H1 (cell line): Measurements from ENCODE around the gene PHACTR1. TPM values are rescaled to one million over a fixed set of nuclear protein-coding genes. Genes with fewer than 3 reads are reported as not detected.

Experiments
- CTCF ChIA-PET: fragments of 300-600 bp; sonication (Branson Sonifier 250); formaldehyde crosslinking; loops from one replicate; lab custom pipeline; 2021; ENCODE audit not compliant: partially characterized antibody; lab: Charles Lee
- POLR2A ChIA-PET: fragments of 300-600 bp; sonication (Branson Sonifier 250); formaldehyde crosslinking; loops from one replicate; lab custom pipeline; 2021; ENCODE audit warnings: inconsistent platforms; ENCODE audit not compliant: partially characterized antibody; lab: Charles Lee
- DNase-seq, 2 experiments: peaks; one replicate each; pipeline versions ENCODE4 v3.0.0 to v3.0.0-alpha.2; 2010 to 2022; ENCODE audit warnings: low spot score in 2 of 2, low read depth in 1 of 2, mixed read lengths in 1 of 2
- FAIRE-seq: peaks from 2 replicates; lab custom pipeline; 2011; peaks lifted over from hg19 to GRCh38; lab: Jason Lieb, UNC
- H2AFZ ChIP-seq: 2 replicates; pipeline ENCODE4 v1.8.1; 2012; ENCODE audit warnings: low read length, inconsistent platforms
- H2AK5ac ChIP-seq: 2 replicates; pipeline ENCODE4 v1.6.1; 2013; ENCODE audit warnings: low read depth, low read length
- H2BK120ac ChIP-seq: replicated peaks from 2 replicates; pipeline ENCODE3; 2013; ENCODE audit warnings: low read depth, low read length, inconsistent platforms
- H2BK12ac ChIP-seq: 2 replicates; pipeline ENCODE4 v1.6.1; 2013; ENCODE audit warnings: low read depth, low read length
- H2BK15ac ChIP-seq: 2 replicates; pipeline ENCODE4 v1.6.1; 2013; ENCODE audit warnings: low read length
- H2BK20ac ChIP-seq: 2 replicates; pipeline ENCODE4 v1.6.1; 2013; ENCODE audit warnings: low read length
- H2BK5ac ChIP-seq: 2 replicates; pipeline ENCODE4 v1.6.1; 2013; ENCODE audit warnings: low read depth, low read length
- H3K14ac ChIP-seq: 2 replicates; pipeline ENCODE4 v1.6.1; 2013; ENCODE audit warnings: inconsistent platforms; ENCODE audit not compliant: insufficient read length
- H3K18ac ChIP-seq: 2 replicates; pipeline ENCODE4 v1.6.1; 2013; ENCODE audit warnings: low read length; ENCODE audit errors: extremely low read depth
- H3K23ac ChIP-seq: 2 replicates; pipeline ENCODE4 v1.6.1; 2013; ENCODE audit warnings: inconsistent platforms; ENCODE audit not compliant: insufficient read length
- H3K23me2 ChIP-seq: 2 replicates; pipeline ENCODE4 v1.6.1; 2013; ENCODE audit warnings: low read depth, low read length
- H3K27ac ChIP-seq: 2 replicates; pipeline ENCODE4 v1.6.1; 2011; ENCODE audit warnings: low read depth, low read length, inconsistent platforms
- H3K27me3 ChIP-seq, 4 experiments: replicated peaks in 1 of 4; 1 replicate in 1 of 4; 2 replicates in 3 of 4; pipeline versions ENCODE4 v1.6.1 to v1.8.1; 2011 to 2013; ENCODE audit warnings: low read length in 3 of 4, mild to moderate bottlenecking in 3 of 4, inconsistent platforms in 2 of 4, mixed read lengths in 2 of 4, moderate library complexity in 1 of 4; ENCODE audit not compliant: control insufficient read depth in 3 of 4, insufficient read depth in 3 of 4; ENCODE audit errors: extremely low read depth in 1 of 4
- H3K36me3 ChIP-seq, 4 experiments: 2 replicates each; pipeline versions ENCODE4 v1.6.1 to v1.8.1; 2011 to 2013; ENCODE audit warnings: mild to moderate bottlenecking in 4 of 4, low read length in 3 of 4, moderate library complexity in 2 of 4, control low read depth in 1 of 4, inconsistent platforms in 1 of 4; ENCODE audit not compliant: insufficient read depth in 4 of 4, control insufficient read depth in 2 of 4
- H3K4ac ChIP-seq: replicated peaks from 2 replicates; pipeline ENCODE3; 2013; ENCODE audit warnings: low read length, low read depth, mixed read lengths, inconsistent platforms; ENCODE audit not compliant: insufficient read length
- H3K4me1 ChIP-seq, 4 experiments: replicated peaks in 1 of 4; 1 replicate in 1 of 4; 2 replicates in 3 of 4; pipeline versions ENCODE4 v1.6.1 to v1.8.1; 2011 to 2013; ENCODE audit warnings: low read length in 3 of 4, inconsistent platforms in 2 of 4, mixed read lengths in 1 of 4; ENCODE audit not compliant: insufficient read depth in 4 of 4, control insufficient read depth in 3 of 4
- H3K4me2 ChIP-seq, 2 experiments: 2 replicates each; pipeline versions ENCODE4 v1.6.1 to v1.8.1; 2011 to 2013; ENCODE audit warnings: low read depth in 2 of 2, low read length in 2 of 2, control low read depth in 1 of 2, inconsistent platforms in 1 of 2, mild to moderate bottlenecking in 1 of 2; ENCODE audit not compliant: insufficient read depth in 1 of 2
- H3K4me3 ChIP-seq, 4 experiments: fragments of 200-600, 300-600 bp in 1 of 4; sonication (generic), shearing (Covaris generic), sonication (Bioruptor Twin) in 1 of 4; 2 replicates each; pipeline versions ENCODE4 v1.5.1 to v1.8.1; 2011 to 2016; ENCODE audit warnings: low read length in 4 of 4, low read depth in 3 of 4, control low read depth in 2 of 4, inconsistent platforms in 2 of 4, mild to moderate bottlenecking in 2 of 4, mixed read lengths in 1 of 4, moderate library complexity in 1 of 4; ENCODE audit not compliant: insufficient read depth in 2 of 4; ENCODE audit errors: extremely low read depth in 1 of 4
- H3K56ac ChIP-seq: replicated peaks from 2 replicates; pipeline ENCODE3; 2013; ENCODE audit warnings: low read depth, mild to moderate bottlenecking, mixed read lengths, low read length, inconsistent platforms; ENCODE audit not compliant: insufficient read length
- H3K79me1 ChIP-seq: 2 replicates; pipeline ENCODE4 v1.6.1; 2013; ENCODE audit warnings: low read depth, low read length, control low read depth
- H3K79me2 ChIP-seq, 2 experiments: 2 replicates each; pipeline versions ENCODE4 v1.6.1 to v1.8.1; 2012 to 2013; ENCODE audit warnings: low read length in 2 of 2, mild to moderate bottlenecking in 2 of 2, inconsistent platforms in 1 of 2; ENCODE audit not compliant: insufficient read depth in 2 of 2, control insufficient read depth in 1 of 2
- H3K9ac ChIP-seq, 4 experiments: replicated peaks in 1 of 4; 1 replicate in 1 of 4; 2 replicates in 3 of 4; pipeline versions ENCODE4 v1.6.1 to v1.8.1; 2011 to 2013; ENCODE audit warnings: low read depth in 3 of 4, low read length in 3 of 4, control low read depth in 2 of 4, mild to moderate bottlenecking in 2 of 4, moderate library complexity in 2 of 4, inconsistent platforms in 1 of 4; ENCODE audit errors: extremely low read depth in 1 of 4
- H3K9me3 ChIP-seq, 2 experiments: 2 replicates each; pipeline versions ENCODE4 v1.6.1 to v1.8.1; 2012 to 2013; ENCODE audit warnings: mild to moderate bottlenecking in 2 of 2, moderate library complexity in 2 of 2, control low read depth in 1 of 2, inconsistent platforms in 1 of 2, low read depth in 1 of 2, low read length in 1 of 2, mixed read lengths in 1 of 2; ENCODE audit not compliant: insufficient read depth in 2 of 2
- H4K20me1 ChIP-seq, 2 experiments: replicated peaks in 1 of 2; 2 replicates each; pipeline versions ENCODE3 to v1.8.1; 2011 to 2013; ENCODE audit warnings: inconsistent platforms in 2 of 2, low read length in 2 of 2, mild to moderate bottlenecking in 1 of 2; ENCODE audit not compliant: insufficient read depth in 2 of 2, control insufficient read depth in 1 of 2
- H4K5ac ChIP-seq: 2 replicates; pipeline ENCODE4 v1.6.1; 2013; ENCODE audit warnings: low read length, low read depth, mixed read lengths, inconsistent platforms; ENCODE audit not compliant: insufficient read length
- H4K8ac ChIP-seq: 2 replicates; pipeline ENCODE4 v1.8.0; 2013; ENCODE audit warnings: mild to moderate bottlenecking, moderate library complexity, low read length, inconsistent platforms; ENCODE audit not compliant: insufficient read depth; ENCODE audit errors: extremely low read depth
- H4K91ac ChIP-seq: replicated peaks from 2 replicates; pipeline ENCODE3; 2013; ENCODE audit warnings: low read length, mixed read lengths, inconsistent platforms; ENCODE audit not compliant: insufficient read length
- EGR1 ChIP-seq: IDR thresholded peaks from 2 replicates; pipeline ENCODE4 v1.6.1; 2011; ENCODE audit warnings: low read depth, low read length, borderline replicate concordance
- SP1 ChIP-seq: IDR thresholded peaks from 2 replicates; pipeline ENCODE4 v1.6.1; 2011; ENCODE audit warnings: low read depth, low read length
- WGBS, 2 experiments: shearing (Covaris generic) in 1 of 2; methylation state at CpG; one replicate each; pipeline versions ENCODE4 v1.1.6 to v1.1.7; 2013 to 2015; ENCODE audit warnings: low lambda C conversion rate in 2 of 2, mixed read lengths in 2 of 2, inconsistent platforms in 1 of 2, low coverage in 1 of 2, missing lambda C conversion rate in 1 of 2; ENCODE audit not compliant: insufficient replicate concordance in 2 of 2, insufficient coverage in 1 of 2, insufficient read length in 1 of 2; ENCODE audit errors: extremely low coverage in 1 of 2, missing lambda C conversion rate in 1 of 2; 5-methylcytosine and 5-hydroxymethylcytosine counted together
- polyA plus RNA-seq, 7 experiments: library from polyadenylated mRNA; depleted of rRNA in 3 of 7; stranded (reverse) in 5 of 7; unstranded in 2 of 7; fragments of >200 nt in 5 of 7; fragments of 200-250 nt in 2 of 7; gene quantifications; 1 replicate in 5 of 7; 2 replicates in 1 of 7; 4 replicates in 1 of 7; pipeline versions ENCODE4 v1.2.1 to v1.2.3, GENCODE V29; 2011 to 2013; ENCODE audit warnings: missing spikeins in 2 of 7, mixed read lengths in 2 of 7
- total RNA-seq: library from RNA; stranded (reverse); fragmentation: NEBNext Ultra II Directional; extraction: Animal tissue kit (Norgen Biotek cat#: 25700); gene quantifications from 2 replicates; pipeline ENCODE4 v1.2.1, GENCODE V29; 2021

The PHACTR1 gene
- total and polyA plus RNA-seq, 2 of the 8 experiments (the other 6 are each of a cell fraction or from before 2014, with no cell fraction given) = 3.9 to 17.1 TPM

- Histone ChIP-seq H3K79me1 (no peaks in the 10 kb centered on the region), H3K14ac (no peak overlapping the region), H2BK12ac (no peak overlapping the region), H2BK15ac (no peak overlapping the region), H3K4ac (no peak overlapping the region), H3K27me3 (no peaks in the 10 kb centered on the region; a peak in 1 of 7 replicates), H4K91ac (no peak overlapping the region), H3K9me3 (no peaks in the 10 kb centered on the region), H3K27ac (peak overlapping the region; percentile 3; the same call in 1 of the 2 replicates), H3K23me2 (peaks cover 2% of the 10 kb centered on the region; the same call in 1 of the 2 replicates), H3K18ac (peak overlapping the region; percentile 36; the same call in 1 of the 2 replicates), H4K5ac (no peak overlapping the region), H2BK120ac (no peak overlapping the region), H3K56ac (no peak overlapping the region), H2AFZ (peak overlapping the region; percentile 60; the same call in 1 of the 2 replicates), H3K9ac (0 out of 7 replicates have a peak overlapping the region, but pooled peaks of 1 of the 4 experiments have one; percentile 4), H2BK5ac (peak overlapping the region; percentile 38; the same call in 1 of the 2 replicates), H3K4me1 (peaks cover 3 to 14% (median 13%) of the 10 kb centered on the region in 4 experiments; a peak in 4 of 7 replicates), H3K79me2 (no peaks in the 10 kb centered on the region), H3K4me3 (peak overlapping the region in 1 of 4 experiments; percentile 19; a peak in 1 of 8 replicates), H4K20me1 (no peaks in the 10 kb centered on the region), H3K23ac (no peak overlapping the region), H2BK20ac (no peak overlapping the region), H4K8ac (no peak overlapping the region), H2AK5ac (no peak overlapping the region), H3K4me2 (peak overlapping the region; percentile 34 to 53), H3K36me3 (no peaks in the 10 kb centered on the region)
- DNase-seq (no peak), FAIRE-seq (no peak)
- no peak for TF ChIP-seq SP1
- peak; percentile 67; the same call in 1 of the 2 replicates for TF ChIP-seq EGR1
- ChIA-PET CTCF (interaction anchor here (0.6 to 1.2 kb wide), 4 partner anchors 27 to 1692 kb away, joined by 3 to 7 read pairs (median 4); no protein-coding TSS in a partner anchor), POLR2A (no interaction called here)
- WGBS, 2 experiments = 39% methylated on average over 6 of the region's 6 CpGs; no CpG with 5 or more reads in 1 of the 2 experiments
These were observed 150.0 kb downstream of the PHACTR1 start for GRCh38 chr6:12866422-12867029.
